ENCODE results near the gene MORC1. TPM values are rescaled to one million over a fixed set of nuclear protein-coding genes. Genes with fewer than 3 reads are reported as not detected.

The MORC1 gene
- total and polyA plus RNA-seq, 4 donors = 0.02 to 0.33 (median 0.13) TPM

DNA sequence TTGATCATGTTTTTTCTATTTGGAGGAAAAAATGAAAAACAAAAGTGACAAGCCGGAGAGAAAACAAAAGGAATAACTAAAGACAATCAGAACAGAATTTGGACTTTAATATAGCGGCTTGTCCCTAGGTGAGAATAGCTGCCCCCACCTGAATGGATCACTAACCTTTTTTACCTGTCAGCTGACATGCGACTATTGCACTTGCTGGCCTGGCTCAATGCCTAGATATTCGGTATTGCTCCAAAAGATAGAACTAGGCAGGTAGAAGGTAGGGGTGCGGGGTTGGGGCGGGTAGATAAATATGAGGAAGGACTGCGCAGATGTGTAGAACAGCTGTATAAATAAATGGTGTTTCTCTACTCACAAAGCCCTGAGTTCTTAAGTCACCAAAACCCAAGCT is 650 bp upstream of the MORC1 start:
- Histone ChIP-seq H3K27ac (ENCODE audit: low read depth in 1 of 2, low read length in 2 of 2) (no peak overlapping the region), H3K9me3 (ENCODE audit: control insufficient read depth in 4 of 4, low read length in 3 of 4) (no peaks in the 10 kb centered on the region), H3K4me3 (ENCODE audit: low read depth in 1 of 3, low read length in 3 of 3) (no peak overlapping the region), H3K9ac (ENCODE audit: low read depth in 1 of 2, low read length in 2 of 2) (no peak overlapping the region), H3K36me3 (ENCODE audit: control insufficient read depth in 4 of 4, insufficient read depth in 3 of 4, low read depth in 1 of 4, low read length in 3 of 4) (no peaks in the 10 kb centered on the region), H3K4me1 (ENCODE audit: control insufficient read depth in 4 of 4, insufficient read depth in 4 of 4, low read length in 3 of 4) (peaks cover 0 to 4% (median 2%) of the 10 kb centered on the region in 4 donors), H3K27me3 (ENCODE audit: control insufficient read depth in 4 of 4, insufficient read depth in 4 of 4, low read length in 3 of 4) (no peaks in the 10 kb centered on the region)
- TF ChIP-seq TAF1 (conservative IDR thresholded peaks at IDR 0.05) (no peak), HNF4A (conservative IDR thresholded peaks at IDR 0.05) (peak; percentile 23 to 46), FOXA1 (IDR thresholded peaks at IDR 0.05) (no peak), RXRA (IDR thresholded peaks at IDR 0.05) (peak in 1 of 2 donors; percentile 12), HNF4G (IDR thresholded peaks at IDR 0.05) (no peak)
- TF ChIP-seq, protein P1, sequence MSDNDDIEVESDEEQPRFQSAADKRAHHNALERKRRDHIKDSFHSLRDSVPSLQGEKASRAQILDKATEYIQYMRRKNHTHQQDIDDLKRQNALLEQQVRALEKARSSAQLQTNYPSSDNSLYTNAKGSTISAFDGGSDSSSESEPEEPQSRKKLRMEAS (IDR thresholded peaks at IDR 0.05) = no peak
- TF ChIP-seq, protein P2, sequence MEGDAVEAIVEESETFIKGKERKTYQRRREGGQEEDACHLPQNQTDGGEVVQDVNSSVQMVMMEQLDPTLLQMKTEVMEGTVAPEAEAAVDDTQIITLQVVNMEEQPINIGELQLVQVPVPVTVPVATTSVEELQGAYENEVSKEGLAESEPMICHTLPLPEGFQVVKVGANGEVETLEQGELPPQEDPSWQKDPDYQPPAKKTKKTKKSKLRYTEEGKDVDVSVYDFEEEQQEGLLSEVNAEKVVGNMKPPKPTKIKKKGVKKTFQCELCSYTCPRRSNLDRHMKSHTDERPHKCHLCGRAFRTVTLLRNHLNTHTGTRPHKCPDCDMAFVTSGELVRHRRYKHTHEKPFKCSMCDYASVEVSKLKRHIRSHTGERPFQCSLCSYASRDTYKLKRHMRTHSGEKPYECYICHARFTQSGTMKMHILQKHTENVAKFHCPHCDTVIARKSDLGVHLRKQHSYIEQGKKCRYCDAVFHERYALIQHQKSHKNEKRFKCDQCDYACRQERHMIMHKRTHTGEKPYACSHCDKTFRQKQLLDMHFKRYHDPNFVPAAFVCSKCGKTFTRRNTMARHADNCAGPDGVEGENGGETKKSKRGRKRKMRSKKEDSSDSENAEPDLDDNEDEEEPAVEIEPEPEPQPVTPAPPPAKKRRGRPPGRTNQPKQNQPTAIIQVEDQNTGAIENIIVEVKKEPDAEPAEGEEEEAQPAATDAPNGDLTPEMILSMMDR (IDR thresholded peaks at IDR 0.05; ENCODE audit: low read depth, low read length, missing input control) = no peak
- TF ChIP-seq, protein P3, sequence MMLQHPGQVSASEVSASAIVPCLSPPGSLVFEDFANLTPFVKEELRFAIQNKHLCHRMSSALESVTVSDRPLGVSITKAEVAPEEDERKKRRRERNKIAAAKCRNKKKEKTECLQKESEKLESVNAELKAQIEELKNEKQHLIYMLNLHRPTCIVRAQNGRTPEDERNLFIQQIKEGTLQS (IDR thresholded peaks at IDR 0.05) = no peak
- 52% methylated on average over 7 of the region's 7 CpGs for WGBS
- no peak for DNase-seq (ENCODE audit: low spot score)

DNA sequence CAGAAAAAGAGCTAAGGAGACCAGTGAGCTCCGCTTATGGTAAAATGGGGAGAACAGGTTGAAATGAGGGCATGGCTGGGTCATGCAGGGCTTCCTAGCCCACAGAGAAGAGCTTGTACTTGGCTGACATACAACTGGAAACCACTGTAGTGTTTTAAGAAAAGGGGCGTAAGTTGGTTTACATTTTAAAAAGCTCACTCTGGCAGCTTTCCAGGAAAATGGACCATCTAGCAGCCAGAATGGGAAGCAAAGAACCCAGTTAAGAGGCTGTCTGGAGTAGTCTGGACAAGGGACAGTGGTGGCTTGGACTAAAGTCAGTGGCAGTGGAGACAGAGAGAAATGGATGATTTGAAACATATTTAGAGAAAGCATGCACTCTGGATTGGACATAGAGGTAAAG is 1.9 kb downstream of the MORC1 start:
- Histone ChIP-seq H3K27ac (ENCODE audit: low read depth in 1 of 2, low read length in 2 of 2) (no peak overlapping the region), H3K27me3 (ENCODE audit: control insufficient read depth in 4 of 4, insufficient read depth in 4 of 4, low read length in 3 of 4) (no peaks in the 10 kb centered on the region), H3K4me3 (ENCODE audit: low read depth in 1 of 3, low read length in 3 of 3) (no peak overlapping the region), H3K9ac (ENCODE audit: low read depth in 1 of 2, low read length in 2 of 2) (no peak overlapping the region), H3K9me3 (ENCODE audit: control insufficient read depth in 4 of 4, low read length in 3 of 4) (no peaks in the 10 kb centered on the region), H3K36me3 (ENCODE audit: control insufficient read depth in 4 of 4, insufficient read depth in 3 of 4, low read depth in 1 of 4, low read length in 3 of 4) (no peaks in the 10 kb centered on the region), H3K4me1 (ENCODE audit: control insufficient read depth in 4 of 4, insufficient read depth in 4 of 4, low read length in 3 of 4) (peaks cover 0 to 4% (median 2%) of the 10 kb centered on the region in 4 donors)
- DNase-seq (ENCODE audit: low spot score) = no peak
- 93% methylated on average over 2 of the region's 2 CpGs for WGBS
- TF ChIP-seq, protein P3 (IDR thresholded peaks at IDR 0.05) = no peak
- TF ChIP-seq GABPA (IDR thresholded peaks at IDR 0.05 in 1 of 2, conservative IDR thresholded peaks at IDR 0.05 in 1 of 2) = no peak
- TF ChIP-seq, protein P4, sequence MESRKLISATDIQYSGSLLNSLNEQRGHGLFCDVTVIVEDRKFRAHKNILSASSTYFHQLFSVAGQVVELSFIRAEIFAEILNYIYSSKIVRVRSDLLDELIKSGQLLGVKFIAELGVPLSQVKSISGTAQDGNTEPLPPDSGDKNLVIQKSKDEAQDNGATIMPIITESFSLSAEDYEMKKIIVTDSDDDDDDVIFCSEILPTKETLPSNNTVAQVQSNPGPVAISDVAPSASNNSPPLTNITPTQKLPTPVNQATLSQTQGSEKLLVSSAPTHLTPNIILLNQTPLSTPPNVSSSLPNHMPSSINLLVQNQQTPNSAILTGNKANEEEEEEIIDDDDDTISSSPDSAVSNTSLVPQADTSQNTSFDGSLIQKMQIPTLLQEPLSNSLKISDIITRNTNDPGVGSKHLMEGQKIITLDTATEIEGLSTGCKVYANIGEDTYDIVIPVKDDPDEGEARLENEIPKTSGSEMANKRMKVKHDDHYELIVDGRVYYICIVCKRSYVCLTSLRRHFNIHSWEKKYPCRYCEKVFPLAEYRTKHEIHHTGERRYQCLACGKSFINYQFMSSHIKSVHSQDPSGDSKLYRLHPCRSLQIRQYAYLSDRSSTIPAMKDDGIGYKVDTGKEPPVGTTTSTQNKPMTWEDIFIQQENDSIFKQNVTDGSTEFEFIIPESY (IDR thresholded peaks at IDR 0.05) = no peak
- TF ChIP-seq SP1 (IDR thresholded peaks at IDR 0.05) = no peak
- no peak for TF ChIP-seq YY1 (IDR thresholded peaks at IDR 0.05)
- TF ChIP-seq HNF4G (IDR thresholded peaks at IDR 0.05) = no peak
- TF ChIP-seq HNF4A (conservative IDR thresholded peaks at IDR 0.05) = no peak
- TF ChIP-seq FOXA1 (IDR thresholded peaks at IDR 0.05) = no peak
- TF ChIP-seq, protein P2 (IDR thresholded peaks at IDR 0.05; ENCODE audit: low read depth, low read length, missing input control) = no peak

Data from liver (tissue), 9 donors.